GM18870 (cell line): ENCODE measurements around the gene SLC38A11.

Source experiments
- ATAC-seq: cut with Tn5 transposase; IDR thresholded peaks from one replicate; pipeline ENCODE4 v1.9.1; 2021; ENCODE audit warnings: moderate library complexity; ENCODE audit not compliant: unreplicated experiment

Gene SLC38A11

GRCh38 chr2:164972216-164972615 is 16.9 kb upstream of the SLC38A11 start:
- ATAC-seq, result no peak

- no peak for ATAC-seq
These were observed 14.8 kb upstream of the SLC38A11 start for GRCh38 chr2:164969909-164970690.

- ATAC-seq, result no peak
These were observed 12.5 kb upstream of the SLC38A11 start for GRCh38 chr2:164967781-164968228.

GRCh38 chr2:164967361-164967760 is 12.0 kb upstream of the SLC38A11 start:
- ATAC-seq, result no peak

DNA sequence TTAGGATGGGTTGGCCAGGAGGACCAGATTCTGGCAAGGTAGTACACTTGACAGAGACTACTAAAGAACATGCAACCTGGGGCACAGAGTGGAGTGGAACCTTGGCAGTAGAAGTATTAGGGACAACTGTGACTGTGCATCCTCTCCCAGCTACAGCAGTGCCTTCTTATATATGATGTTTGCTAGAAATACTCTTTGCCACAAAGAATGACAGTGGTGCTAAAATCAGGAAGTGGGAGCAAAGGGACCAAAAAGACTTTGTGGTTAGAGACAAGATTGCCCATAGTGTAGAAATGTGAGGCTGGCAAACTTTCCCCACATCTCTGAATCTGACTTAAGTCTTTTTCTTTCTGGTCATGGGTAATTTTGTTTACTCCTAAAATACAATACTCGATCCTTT is 9.4 kb upstream of the SLC38A11 start:
- no peak for ATAC-seq

GRCh38 chr2:164960159-164960558 is 4.8 kb upstream of the SLC38A11 start:
- no peak for ATAC-seq

GRCh38 chr2:164954186-164954585 is 1.1 kb downstream of the SLC38A11 start:
- ATAC-seq, result no peak

GRCh38 chr2:164953279-164953678 is 2.0 kb downstream of the SLC38A11 start:
- ATAC-seq, result no peak

- no peak for ATAC-seq
These were observed 3.1 kb downstream of the SLC38A11 start for GRCh38 chr2:164952057-164952702.

GRCh38 chr2:164948540-164948939 is 6.8 kb downstream of the SLC38A11 start:
- ATAC-seq, result no peak

- no peak for ATAC-seq
These were observed 8.0 kb downstream of the SLC38A11 start for GRCh38 chr2:164947281-164947680.

DNA sequence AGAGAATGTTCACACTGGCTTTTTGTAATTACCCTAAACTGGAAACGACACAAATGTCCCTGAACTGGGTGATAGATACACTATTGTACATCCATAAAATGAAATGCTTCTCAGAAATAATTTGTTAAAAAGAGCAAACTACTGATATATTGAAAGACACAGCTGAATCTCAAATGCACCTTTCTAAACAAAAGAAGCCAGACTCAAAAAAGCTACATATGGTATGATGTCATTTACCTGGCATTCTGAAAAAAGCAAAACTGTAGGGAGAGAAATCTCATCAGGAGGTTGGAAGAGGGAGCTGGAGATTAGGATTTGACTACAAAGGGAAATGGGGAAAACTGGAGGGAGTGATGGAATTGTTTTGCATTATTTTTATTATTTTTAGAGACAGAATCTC is 12.0 kb downstream of the SLC38A11 start:
- ATAC-seq, result no peak

DNA sequence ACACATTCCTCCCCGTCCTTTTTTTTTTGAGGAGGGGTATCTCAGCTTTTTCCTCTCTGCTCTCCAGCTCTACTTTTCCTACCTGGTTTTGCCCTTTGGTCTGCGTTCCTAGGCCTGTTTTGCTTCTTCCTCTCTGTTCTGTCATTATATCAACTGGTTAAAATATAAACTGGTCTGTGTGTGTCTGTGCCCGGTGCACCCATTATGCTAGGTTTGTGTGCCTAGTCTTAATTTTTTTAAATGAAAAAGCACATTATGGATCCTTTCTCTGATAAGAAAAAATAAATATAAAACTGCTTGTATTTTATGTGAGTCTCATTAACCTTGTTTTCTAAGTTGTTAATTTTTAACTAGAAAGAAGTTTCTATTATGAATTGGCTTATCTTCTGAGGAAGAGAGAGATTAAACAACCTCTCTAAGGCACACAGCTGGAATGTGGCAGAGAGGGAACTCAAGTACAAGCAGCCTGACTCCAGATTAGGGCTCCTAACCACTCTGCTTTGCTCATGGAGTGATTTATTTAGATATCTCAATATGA is 17.4 kb downstream of the SLC38A11 start:
- ATAC-seq, result no peak

DNA sequence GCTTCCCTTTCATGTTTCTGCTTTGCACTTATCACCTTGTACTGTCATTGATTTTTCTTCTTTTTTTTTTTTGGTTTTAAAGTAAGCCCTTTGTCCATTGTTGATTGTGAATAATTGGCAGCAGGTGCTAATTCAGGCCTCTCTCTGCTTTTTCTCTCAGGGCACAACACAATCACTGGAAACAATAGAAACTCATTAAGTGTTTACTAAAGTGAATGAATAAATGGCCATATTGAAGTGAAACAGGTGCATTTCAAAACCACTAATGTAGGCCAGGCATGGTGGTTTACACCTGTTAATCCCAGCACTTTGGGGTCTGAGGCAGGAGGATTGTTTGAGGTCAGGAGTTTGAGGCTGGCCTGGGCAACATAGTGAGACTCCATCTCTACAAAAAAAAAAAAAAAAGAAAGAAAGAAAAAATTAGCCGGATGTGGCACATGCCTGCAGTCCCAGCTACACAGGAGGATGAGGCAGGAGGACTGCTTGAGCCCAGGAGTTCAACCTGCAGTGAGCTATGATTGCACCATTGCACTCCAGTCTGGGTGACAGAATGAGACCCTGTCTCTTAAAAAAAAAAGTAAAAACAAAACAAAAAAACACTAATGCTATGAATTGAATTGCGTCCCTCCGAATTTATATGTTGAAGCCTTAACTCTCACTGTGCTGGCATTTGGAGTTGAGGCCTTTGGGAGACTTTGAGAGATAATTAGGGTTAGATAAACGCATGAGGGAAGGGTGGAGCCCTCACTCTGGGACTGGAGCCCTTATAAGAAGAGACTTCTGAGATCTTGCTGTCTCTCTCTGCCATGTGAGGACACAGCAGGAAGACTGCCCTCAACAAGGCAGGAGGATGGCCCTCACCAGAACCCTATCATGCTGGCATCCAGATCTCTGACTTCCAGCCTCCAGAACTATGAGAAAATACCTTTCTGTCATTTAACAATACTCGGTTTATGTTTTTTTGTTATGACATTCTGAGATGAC is 19.9 kb downstream of the SLC38A11 start:
- no peak for ATAC-seq

- ATAC-seq, result no peak
These were observed 20.8 kb downstream of the SLC38A11 start for GRCh38 chr2:164934401-164935117.

GRCh38 chr2:164933671-164934189 is 21.6 kb downstream of the SLC38A11 start:
- ATAC-seq, result no peak

- no peak for ATAC-seq
These were observed 22.9 kb downstream of the SLC38A11 start for GRCh38 chr2:164932377-164932776.

DNA sequence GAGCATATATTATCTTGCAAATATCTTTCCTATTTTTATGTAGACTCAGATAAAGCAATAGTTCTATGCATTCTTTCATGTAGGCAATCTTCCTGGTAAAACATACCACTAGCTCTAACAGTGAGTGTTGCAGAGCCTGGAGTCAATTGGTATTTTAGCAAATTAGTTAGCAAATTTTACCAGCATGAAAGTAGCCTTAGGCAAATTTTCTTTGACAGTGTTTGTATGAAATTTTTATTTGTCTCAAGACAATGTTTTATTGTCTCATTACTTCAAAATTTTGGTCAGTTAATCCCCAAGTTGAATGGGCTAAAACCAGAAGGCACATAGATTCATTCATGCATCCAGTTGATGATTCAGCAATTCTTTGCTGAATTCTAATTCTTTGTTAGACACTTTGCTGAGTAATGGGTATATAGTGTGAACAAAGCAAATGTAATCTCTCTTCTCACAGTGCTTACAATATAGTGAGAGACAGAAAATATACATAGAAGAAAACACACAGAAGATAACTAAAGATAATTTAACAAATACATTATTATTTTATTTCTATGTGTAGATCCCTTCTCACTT is 27.1 kb downstream of the SLC38A11 start:
- ATAC-seq, result no peak

GRCh38 chr2:164922134-164922533 is 33.2 kb downstream of the SLC38A11 start:
- ATAC-seq, result no peak

GRCh38 chr2:164920430-164920829 is 34.9 kb downstream of the SLC38A11 start:
- no peak for ATAC-seq
